Mammary epithelial cell (primary cell): Measurements from ENCODE around the gene XYLT1.

Source experiments
- CTCF ChIP-seq, 2 donors: IDR thresholded peaks in 1 of 2; conservative IDR thresholded peaks in 1 of 2; 2 replicates each; pipeline ENCODE4 v1.5.1; 2011 to 2012; ENCODE audit warnings: inconsistent platforms in 2 of 2, low read length in 2 of 2, mild to moderate bottlenecking in 2 of 2, control low read depth in 1 of 2, low read depth in 1 of 2; ENCODE audit not compliant: insufficient read depth in 1 of 2; ENCODE audit errors: extremely low read depth in 1 of 2
- EZH2 ChIP-seq: IDR thresholded peaks from 2 replicates; pipeline ENCODE4 v1.6.1; 2012; ENCODE audit warnings: low read length, inconsistent platforms, borderline replicate concordance

GRCh38 chr16:17144431-17144830, 326.3 kb downstream of the XYLT1 start:
- TF ChIP-seq CTCF (conservative IDR thresholded peaks at IDR 0.05 in 1 of 2, IDR thresholded peaks at IDR 0.05 in 1 of 2; ENCODE audit: extremely low read depth in 1 of 2, insufficient read depth in 1 of 2, low read depth in 1 of 2, low read length in 2 of 2) (no peak), EZH2 (no peak)
